Osteocyte (in vitro differentiated cells): ENCODE measurements around the gene GRHL1. TPM values are rescaled to one million over a fixed set of nuclear protein-coding genes. Genes with fewer than 3 reads are reported as not detected.

ENCODE experiments used
- DNase-seq: peaks from one replicate; pipeline ENCODE4 v3.0.0; 2021; ENCODE audit warnings: mixed read lengths; ENCODE audit not compliant: unreplicated experiment; ENCODE audit errors: extremely low spot score
- H3K27ac Mint-ChIP-seq: one replicate; pipeline ENCODE4 v1.8.0; 2021; ENCODE audit warnings: mild to moderate bottlenecking, mixed read lengths; ENCODE audit not compliant: unreplicated experiment
- H3K27me3 Mint-ChIP-seq: one replicate; pipeline ENCODE4 v1.8.0; 2021; ENCODE audit warnings: mixed read lengths; ENCODE audit not compliant: unreplicated experiment
- H3K36me3 Mint-ChIP-seq: one replicate; pipeline ENCODE4 v1.8.0; 2021; ENCODE audit warnings: mixed read lengths; ENCODE audit not compliant: unreplicated experiment
- H3K4me1 Mint-ChIP-seq: one replicate; pipeline ENCODE4 v1.8.0; 2021; ENCODE audit warnings: mixed read lengths; ENCODE audit not compliant: unreplicated experiment
- H3K4me3 Mint-ChIP-seq: one replicate; pipeline ENCODE4 v1.8.0; 2021; ENCODE audit warnings: mild to moderate bottlenecking, moderate library complexity, mixed read lengths; ENCODE audit not compliant: unreplicated experiment
- H3K9me3 Mint-ChIP-seq: one replicate; pipeline ENCODE4 v1.8.0; 2021; ENCODE audit warnings: mixed read lengths; ENCODE audit not compliant: unreplicated experiment
- CTCF ChIP-seq: fragments of 200-600 bp; sonication (generic); IDR thresholded peaks from 2 replicates; pipeline ENCODE4 v1.5.0; 2021; ENCODE audit warnings: antibody characterized with exemption, mild to moderate bottlenecking, moderate library complexity
- total RNA-seq: library from RNA; stranded (reverse); gene quantifications from 2 replicates; pipeline ENCODE4 v1.2.1, GENCODE V29; 2021

The GRHL1 gene
- total RNA-seq, 1 donor from 2014 or later, result 0.32 TPM

GRCh38 chr2:9961013-9961412 is 9.5 kb downstream of the GRHL1 start:
- H3K9me3 Mint-ChIP-seq, result no peaks in the 10 kb centered on the region

GRCh38 chr2:9964334-9964980 is 13.0 kb downstream of the GRHL1 start:
- Mint-ChIP-seq H3K4me1 (no peaks in the 10 kb centered on the region), H3K27me3 (peaks cover 17% of the 10 kb centered on the region), H3K27ac (no peak overlapping the region), H3K4me3 (no peak overlapping the region), H3K9me3 (no peaks in the 10 kb centered on the region), H3K36me3 (no peaks in the 10 kb centered on the region)
- no peak for DNase-seq
- no peak for TF ChIP-seq CTCF

More at GRCh38 chr2:9961013-9961412, 9.5 kb downstream of the GRHL1 start:
- Mint-ChIP-seq H3K27me3 (peaks cover 30% of the 10 kb centered on the region), H3K4me3 (no peak overlapping the region), H3K4me1 (no peaks in the 10 kb centered on the region), H3K36me3 (no peaks in the 10 kb centered on the region), H3K27ac (no peak overlapping the region)
- TF ChIP-seq CTCF, result no peak
- no peak for DNase-seq

- Mint-ChIP-seq H3K27ac (no peak overlapping the region), H3K27me3 (peaks cover 17% of the 10 kb centered on the region), H3K4me3 (no peak overlapping the region), H3K9me3 (no peaks in the 10 kb centered on the region), H3K4me1 (no peaks in the 10 kb centered on the region), H3K36me3 (no peaks in the 10 kb centered on the region)
- DNase-seq, result no peak
- no peak for TF ChIP-seq CTCF
These were observed 13.8 kb downstream of the GRHL1 start for GRCh38 chr2:9965119-9965822.

- no peaks in the 10 kb centered on the region for H3K9me3 Mint-ChIP-seq
- H3K27ac Mint-ChIP-seq, result no peak overlapping the region
- no peaks in the 10 kb centered on the region for H3K36me3 Mint-ChIP-seq
- peaks cover 4% of the 10 kb centered on the region for H3K4me1 Mint-ChIP-seq
- TF ChIP-seq CTCF, result no peak
- DNase-seq, result no peak
- H3K27me3 Mint-ChIP-seq, result peaks cover 11% of the 10 kb centered on the region
- H3K4me3 Mint-ChIP-seq, result no peak overlapping the region
These were observed 15.1 kb downstream of the GRHL1 start for GRCh38 chr2:9966491-9967022.

- H3K4me3 Mint-ChIP-seq, result no peak overlapping the region
- H3K27me3 Mint-ChIP-seq, result peaks cover 6% of the 10 kb centered on the region
- no peak overlapping the region for H3K27ac Mint-ChIP-seq
- TF ChIP-seq CTCF, result no peak
- no peaks in the 10 kb centered on the region for H3K9me3 Mint-ChIP-seq
- H3K4me1 Mint-ChIP-seq, result peaks cover 6% of the 10 kb centered on the region
- no peaks in the 10 kb centered on the region for H3K36me3 Mint-ChIP-seq
- no peak for DNase-seq
These were observed 15.7 kb downstream of the GRHL1 start for GRCh38 chr2:9967053-9967775.
